Activated T-cell treated with anti-CD3 and anti-CD28 coated beads for 1 hour (primary cell): ENCODE measurements around the gene PLEKHG5.
A peak's percentile ranks its signal among the peaks of the same experiment; 100 is the strongest.

Source experiments
- DNase-seq: peaks from one replicate; pipeline ENCODE4 v3.0.0-alpha.2; 2020; ENCODE audit warnings: low read depth

Gene PLEKHG5

DNA sequence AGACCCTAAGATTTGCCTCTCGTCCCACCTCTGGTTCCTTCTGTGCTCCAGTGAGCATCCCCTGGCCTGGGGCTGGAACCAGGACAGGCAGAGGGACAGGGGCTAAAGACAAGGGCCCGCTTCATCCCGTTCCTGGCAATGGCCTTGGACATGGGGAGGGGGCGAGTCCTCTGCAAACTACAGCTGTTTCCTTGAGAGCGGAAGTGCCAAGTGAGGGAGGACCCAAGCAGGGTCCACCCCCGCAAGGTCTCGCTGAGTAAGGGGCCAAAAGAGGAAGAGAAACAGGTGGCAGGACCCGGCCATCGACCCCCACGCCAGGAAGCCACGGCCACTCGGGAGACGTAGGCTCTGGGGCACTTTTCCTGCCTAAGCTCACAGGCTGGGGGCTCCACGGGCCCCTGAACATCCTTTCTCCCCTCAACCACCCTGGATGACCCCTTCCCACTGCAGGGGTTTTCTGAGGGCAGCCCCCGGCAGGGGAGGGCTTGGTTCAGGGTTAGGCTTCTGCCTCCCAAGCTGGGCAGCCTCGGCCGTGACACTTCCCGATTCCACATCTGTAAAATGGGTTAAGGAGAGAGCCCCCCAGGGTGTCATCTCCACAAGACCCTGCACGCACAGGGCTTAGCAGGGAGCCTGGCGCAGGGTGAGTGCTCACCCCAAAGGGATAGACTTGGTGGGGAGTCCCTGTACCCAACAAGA, 17.9 kb upstream of the PLEKHG5 start:
- DNase-seq, result no peak

DNA sequence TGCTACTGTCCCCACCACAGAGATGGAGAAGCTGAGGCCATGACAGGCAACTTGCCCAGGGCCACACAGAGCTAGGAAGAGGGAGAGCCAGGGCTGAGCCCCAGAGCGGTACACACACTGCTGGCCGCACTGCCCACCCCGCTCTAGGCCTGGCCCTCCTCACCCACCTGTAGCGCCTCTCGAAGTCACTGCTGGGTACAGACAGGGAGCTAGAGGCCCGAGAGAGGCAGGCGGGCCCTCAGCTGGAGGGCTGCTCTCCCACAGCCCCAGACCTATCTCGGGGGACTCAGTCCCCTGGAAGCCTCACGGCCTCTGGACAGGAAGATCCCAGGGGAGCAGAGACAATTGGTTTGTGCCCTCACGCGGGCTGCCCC, 17.3 kb upstream of the PLEKHG5 start:
- no peak for DNase-seq

DNA sequence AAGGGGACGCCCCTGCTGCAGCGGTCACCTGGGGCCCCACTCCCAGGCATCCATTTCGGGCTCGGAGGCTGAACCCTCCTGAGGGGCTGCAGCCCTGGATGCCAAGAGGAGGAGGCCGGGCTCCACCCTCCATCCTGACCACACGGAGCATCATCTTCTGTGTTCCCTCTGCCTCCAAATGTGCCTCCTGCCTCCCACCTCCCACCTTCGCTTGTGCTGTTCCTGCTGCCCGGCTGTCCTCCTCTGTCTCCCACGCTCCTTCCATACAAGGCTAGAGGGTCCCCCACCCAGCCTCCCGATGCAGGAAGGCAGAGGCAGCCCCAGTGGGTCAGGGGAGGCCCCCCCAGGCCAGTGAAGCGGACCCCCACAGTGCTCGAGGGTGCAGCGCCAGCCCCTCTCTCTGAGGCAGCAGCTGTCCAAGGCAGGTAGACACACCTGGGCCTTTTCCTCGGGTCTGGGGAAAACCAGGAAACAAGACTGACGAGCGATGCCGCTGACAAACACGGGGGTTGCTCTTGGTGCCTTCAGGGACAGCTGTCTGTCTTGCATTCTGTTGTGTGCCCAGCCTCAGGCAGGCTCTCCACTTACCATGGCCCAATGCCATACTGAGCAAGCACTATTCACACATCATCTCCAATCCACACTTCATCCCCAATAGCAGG, 16.8 kb upstream of the PLEKHG5 start:
- no peak for DNase-seq

DNA sequence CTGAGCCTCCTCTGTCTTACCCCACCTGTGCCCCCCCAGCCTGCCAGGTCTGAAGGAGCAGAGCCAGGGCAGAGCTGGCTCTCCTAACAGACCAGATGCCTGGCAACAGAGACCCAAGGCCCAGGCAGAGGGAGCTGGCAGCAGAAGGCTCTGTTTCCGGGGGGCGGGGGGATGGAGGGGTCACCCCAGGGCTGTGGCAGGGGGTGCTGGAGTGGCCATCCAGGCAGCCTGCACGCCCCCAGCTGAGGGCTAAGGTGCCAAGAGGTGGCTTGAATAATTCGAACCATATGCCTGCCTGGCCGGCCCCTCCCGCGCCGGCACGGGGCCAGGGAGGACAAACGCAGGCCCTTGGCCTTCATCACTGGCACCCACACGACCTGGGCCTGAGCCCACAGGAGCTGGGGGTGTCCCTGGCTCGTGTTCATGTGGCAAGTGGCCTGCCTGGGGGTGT, 16.0 kb upstream of the PLEKHG5 start:
- DNase-seq, result no peak

DNA sequence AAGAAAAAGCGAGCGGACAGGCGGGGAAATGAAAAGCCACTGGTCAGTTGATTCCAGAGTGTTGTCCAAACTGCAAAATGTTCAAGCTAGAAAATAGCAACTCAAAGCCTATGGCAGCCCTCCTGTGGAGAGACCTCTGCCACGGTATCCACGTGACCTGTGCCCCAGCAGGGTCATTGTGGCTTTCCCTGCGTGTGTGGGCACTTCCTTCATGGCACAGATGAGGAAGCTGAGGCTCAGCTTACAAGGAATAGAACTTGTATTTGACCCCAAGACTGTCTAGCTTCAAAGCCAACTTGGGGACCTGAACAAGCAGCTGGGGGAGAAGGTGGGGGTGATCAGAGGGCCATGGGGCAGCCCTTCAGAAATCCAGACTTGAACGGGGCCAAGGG, 15.6 kb upstream of the PLEKHG5 start:
- DNase-seq, result no peak

DNA sequence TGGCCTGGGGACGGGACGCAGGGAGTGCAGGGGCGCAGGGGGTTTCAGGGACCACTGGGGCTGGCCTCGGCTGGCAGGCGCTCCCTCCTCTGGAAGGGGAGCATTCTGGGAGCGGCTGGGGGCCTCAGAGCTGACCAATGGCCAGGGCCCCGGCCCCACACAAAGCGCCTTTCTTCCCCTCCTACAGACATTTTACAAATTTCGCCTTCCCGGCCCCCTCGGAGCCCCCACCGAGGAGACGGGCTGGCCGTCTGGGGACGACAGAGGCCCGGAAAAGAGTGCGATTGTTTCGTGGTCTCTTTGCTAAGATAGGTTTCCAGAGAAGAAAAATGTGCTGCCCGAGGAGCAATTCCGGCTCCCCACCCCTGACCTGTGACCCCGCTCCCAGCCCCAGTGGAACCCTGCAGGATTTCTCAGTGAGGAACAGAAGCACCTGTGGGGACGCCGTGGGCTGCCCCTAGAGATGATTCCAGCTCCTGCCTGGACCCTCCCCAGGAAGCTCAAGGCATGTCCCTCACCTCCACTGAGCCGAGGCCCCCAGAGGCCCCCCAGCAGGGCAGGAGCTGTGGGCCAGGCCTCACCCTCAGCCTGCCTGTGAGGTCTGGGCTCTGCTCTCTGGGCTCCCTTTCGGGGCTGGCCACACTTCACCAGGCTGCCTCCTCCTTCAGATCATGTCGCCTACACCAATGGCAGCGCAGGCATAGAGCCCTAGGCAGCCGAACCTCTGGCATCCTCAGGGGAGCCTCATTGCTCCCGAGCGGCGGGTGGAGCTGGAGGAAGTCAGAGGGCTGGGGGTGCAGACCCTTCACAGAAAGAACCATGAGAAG, 15.0 kb upstream of the PLEKHG5 start:
- DNase-seq, result no peak

DNA sequence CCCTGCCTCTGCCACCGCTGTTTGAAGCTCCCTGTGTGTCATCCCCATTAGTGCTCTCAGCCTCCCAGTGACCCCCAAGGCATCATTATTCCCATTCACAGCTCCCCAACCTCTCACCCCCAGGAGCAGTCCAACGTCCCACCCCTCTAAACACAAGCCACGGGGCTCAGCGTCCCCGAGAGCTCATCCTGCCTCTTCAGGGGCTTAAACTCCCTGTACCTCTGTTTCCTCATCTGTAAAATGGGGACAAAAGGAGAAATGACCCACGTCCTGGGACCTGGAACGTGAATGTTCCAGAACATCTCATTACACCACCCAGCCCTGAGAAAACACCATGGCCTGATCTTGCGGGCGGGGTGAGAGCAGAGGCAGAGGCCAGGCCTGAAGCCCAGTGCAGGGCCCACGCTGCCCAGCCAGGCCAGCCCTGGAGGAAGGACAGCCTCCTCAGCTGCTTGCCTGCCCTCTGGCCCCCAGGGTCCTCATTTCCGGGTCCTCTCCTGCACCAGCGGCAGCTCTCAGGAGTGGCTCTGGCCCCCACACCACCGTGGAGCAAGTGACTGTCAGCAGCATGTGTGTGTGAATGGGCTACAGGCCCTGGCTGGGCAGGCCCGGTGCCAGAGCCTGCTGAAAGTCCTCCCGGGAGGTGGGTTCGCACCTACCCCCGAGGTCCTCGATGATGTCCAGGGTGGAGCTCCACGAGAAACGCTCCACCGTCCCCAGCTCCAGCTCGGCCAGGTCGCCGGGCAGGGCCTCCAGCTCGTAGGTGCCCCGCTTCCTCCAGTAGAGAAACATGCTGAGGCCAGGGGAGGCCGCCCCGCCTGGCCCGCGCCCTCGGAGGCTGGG, 14.1 kb upstream of the PLEKHG5 start:
- DNase-seq, result no peak

DNA sequence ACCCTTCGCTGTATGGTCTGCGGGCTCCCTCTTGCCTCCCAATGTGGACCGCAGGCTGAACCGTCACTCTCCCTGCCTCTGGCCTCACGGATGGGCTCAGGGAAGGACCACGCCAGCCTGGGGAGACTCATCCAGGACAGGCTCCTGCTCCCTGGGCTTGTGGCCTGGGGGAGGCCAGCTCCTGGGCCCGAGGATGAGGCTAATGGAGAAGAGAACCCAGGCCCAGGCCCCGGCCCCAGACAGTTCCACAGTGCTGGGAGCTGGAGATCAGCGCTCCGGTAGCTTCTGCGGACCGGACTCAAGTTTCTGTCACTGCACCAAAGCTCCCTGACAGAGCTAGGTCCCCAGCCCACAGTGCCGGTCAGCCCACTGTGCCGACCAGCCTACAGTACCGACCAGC, 13.4 kb upstream of the PLEKHG5 start:
- no peak for DNase-seq

DNA sequence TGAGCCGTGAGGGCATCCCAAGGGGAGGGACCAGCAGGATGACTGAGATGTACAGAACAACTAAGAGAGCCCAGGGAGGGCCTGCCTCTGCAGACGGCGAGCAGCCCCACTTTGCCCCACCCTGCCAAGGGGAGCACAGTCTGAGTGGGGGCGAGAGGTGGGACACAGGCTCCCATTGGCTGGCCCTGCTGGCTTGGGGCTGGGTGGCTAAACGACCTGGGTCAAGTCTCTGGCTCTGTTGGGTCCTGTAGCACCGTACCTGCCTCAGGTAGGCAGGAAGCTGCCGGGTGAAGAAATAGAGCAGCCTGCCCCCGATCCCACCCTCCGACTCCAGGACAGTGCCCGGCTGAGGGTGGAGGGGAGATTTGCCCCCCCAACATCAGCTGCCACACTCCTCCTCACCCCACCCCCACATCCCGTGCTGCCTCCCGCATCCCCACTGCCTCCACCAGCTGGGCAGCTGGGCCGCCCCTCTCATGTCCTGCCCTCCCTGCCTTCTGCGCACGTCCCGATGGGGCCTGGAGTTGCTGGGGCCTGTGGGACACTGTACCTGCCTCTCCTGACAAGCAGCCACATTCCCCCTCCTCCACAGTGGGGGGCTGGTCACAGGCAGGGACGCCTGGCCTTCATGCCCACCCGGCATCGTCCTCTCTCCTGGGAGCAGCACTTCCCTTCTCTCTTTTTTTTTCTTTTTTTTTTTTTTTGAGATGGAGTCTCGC, 12.6 kb upstream of the PLEKHG5 start:
- DNase-seq, result no peak

DNA sequence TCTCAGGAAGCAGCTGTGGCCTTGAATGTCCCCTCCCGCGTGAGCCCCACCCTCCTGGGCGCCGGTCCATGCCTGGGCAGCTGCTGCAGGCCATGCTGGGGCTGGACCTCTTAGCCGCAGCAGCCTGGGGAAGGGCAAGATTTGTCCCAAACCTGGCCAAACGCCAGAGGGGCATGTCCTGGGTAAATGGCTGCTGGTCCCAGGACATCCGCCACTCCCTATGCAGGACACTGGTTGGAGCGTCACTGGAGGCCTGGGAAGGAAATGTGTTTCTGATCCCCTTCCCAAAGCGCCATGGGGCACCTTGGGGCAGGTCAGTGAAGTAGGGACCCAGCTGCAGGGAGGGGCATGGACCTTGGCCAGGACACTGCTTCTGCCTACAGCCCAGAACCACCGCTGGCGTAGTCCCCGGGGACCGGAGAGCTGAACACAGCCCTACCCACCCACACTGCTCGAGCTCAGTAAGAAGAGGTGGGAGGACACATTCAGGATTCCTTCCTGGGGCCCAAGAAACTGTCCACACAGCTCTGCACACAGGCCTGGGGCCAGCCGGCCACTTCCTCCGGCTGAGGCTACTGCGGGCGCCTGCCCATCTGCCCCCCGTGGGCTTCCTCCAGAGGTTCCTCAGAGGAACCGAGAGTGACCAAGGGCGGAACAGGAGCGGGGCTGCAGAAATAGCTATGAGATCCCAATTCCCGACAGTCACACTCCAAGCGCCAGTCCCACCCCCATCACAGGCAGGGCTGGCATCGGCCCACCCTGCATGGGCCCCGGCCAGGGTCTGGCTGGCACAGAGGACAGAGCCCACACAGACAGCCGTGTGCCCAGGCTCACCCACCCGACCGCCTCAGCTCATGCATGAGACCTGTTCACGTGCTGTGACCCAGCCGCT, 10.8 kb upstream of the PLEKHG5 start:
- no peak for DNase-seq

DNA sequence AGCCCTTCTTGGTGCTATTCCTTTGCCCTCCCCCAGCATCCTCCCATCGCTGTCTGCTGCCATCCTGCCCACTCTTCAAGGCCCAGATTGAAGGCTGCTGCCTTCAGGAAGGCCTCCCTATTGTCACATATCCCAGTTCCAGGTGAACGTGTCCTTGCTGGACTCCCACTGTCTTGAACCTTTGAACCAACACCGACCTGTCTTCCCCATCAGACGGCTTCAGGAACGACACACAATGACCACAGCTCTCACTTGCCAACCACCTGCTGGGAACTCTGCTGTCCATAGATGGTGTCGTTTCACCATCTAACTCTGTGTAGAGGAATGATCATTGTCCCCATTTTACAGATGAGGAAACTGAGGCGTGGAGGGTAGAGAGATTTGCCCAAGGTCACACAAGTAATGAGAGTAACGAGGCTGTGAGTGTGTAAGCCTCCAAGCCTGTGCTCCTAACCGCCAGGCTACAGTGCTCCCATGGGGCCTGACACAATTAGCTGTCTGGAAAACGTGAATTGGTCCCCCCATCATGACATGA, 9.9 kb upstream of the PLEKHG5 start:
- DNase-seq, result no peak

DNA sequence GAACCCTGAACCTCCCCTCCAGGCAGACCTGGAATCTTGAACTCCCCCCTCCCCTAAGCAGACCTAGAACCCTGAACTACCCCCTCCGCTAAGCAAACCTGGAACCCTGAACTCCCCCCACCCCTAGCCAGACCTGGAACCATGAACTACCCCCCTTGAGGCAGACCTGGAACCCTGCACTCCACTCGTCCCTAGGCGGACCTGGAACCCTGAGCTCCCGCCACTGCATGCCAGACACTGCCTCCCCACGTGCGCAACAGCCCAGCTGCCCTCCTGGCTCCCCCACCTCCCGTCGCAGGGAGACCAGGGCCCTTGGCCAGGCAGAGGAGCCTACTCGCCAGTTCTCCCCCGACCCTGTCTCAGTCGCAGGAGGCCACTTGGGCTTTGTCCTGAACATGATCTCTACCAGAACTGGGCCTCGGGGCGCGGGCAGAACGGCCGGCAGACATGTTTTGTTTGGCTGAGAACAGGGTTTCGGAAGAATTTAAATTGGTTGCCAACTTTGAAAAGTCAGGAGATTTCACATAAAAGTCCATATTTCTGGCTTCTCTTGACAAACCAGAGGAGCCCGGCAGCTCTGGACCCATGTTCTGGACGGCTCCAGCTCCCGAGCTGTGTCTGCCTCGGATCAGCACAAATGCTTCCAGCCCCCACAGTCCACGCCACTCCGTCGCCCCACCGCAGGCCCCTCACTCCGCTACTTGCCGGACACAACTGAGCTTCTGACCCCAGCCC, 9.2 kb upstream of the PLEKHG5 start:
- DNase-seq, result no peak

DNA sequence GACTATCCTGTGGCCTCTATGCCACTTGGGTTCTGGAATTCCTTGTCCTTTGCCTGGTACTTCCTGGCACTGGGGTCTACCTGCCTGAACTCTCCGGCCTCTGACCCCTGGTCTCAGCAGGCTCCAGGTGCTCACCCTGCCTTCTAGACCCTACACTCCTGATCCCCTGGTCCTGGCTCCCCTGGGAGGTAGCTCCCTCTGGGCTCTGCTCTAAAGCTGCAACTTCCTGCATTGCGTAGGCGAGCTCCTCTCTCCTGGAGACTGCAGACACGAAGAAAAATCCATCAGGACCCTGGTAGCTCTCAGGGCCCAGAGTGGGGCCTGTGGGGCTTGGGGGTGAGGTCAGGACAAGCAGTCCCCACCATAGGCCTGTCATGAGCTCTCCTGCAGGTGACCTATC, 7.8 kb upstream of the PLEKHG5 start:
- DNase-seq, result no peak

DNA sequence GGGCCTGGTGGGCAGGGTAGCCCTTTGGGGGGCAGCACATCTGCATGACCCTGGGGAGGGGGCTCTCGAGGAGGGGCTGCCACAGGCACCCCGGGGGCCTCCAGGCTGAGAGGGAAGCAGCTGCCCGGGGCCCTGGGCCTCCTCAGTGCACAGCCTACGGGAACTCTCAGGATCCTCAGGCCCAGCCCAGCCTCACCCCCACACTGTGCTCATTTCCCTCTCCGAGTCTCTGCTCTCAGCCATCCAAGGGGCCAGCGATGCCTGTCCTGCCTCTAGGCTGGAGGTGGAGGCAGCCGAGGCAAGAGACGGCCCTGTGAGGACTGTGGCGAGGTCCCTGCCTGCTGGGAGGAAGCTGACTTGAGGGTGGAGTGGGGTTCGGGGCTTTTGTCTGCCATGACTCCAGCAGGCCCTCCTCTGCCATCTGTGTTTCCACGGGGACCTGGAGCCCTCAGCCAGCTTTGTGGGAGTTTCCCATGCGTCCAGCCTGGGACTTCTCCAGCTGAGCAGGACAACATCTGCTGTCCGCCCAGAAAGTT, 7.2 kb upstream of the PLEKHG5 start:
- no peak for DNase-seq

DNA sequence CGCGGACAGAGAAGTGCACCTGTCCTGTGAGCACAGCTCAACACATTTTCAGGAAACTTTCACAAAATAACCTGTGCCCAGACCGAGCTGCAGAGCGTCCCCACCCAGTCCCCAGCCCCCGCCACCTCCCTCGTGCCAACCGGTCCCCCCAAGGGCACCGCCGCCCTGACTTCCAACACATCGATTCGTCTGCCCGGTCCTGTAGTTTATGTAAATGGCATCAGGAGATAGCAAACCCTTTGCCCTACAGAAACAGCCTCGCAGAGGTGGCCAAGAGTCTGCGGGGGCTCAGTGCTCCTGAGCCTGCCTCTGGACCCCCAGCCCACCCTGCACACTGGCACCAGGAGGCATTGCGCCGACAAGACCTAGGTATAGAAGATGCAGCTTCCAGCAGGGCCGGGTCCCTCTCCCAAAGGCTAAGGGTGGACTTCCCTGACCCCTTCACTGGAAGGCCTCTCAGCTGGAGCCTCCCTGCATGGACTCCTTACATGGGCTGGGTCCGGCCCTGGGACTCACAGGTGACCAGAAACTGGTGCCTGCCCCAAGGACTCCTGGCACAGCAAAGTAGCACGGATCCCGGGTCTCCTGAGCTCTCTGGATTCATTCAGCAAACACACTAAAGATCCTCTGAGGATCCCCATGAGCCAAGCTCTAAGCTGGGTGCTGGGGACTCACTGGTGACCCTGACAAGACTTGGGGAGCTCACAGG, 6.6 kb upstream of the PLEKHG5 start:
- DNase-seq, result no peak

DNA sequence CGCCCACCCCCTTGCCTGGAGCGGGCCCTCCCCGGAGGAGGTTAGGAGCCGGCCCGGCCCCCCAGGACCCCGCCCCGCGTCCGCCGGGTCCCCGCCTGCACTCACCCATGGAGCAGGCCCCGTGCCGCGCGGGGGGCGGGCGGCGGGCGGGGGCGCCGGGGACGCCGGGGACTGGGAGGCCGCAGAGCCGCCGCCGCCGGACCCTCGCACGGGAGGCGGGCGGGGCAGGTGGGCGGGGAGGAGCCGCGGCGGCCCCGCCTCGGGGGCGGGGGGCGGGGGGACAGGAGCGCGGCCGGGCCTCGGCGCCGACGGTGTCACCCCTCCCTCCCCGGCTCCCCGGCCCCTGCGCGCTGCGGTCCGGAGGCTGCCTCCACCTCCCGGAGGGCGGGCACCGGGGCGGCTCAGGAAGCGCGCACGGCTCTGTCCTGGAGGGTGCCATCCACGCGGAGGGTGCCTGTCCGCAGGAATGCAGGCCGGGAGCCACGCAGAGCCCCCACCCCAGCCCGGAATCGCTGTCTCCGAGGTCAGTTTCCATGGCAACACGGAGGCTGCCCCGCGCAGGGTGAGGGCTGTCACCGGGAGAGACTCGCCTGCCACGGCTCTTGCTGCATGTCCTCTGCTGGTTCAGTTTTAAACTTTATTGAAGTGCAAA, 5.9 kb upstream of the PLEKHG5 start:
- peak; percentile 37 for DNase-seq

DNA sequence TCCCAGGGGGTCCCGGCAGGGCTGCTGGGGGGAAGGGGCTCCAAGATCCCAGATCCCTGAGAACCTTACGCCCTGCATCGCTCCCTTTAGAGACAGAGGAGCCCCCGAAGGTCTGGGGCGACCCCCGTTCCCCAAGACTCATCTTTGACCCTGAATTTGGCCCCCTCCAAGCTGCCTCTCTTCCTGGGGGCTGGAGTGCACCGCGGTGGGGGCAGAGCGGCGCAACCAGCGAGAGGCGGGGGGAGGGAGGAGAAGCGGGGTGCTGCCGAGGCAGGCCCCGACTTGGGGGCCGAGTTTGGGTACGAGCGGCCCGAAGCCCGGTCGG, 5.4 kb upstream of the PLEKHG5 start:
- no peak for DNase-seq

DNA sequence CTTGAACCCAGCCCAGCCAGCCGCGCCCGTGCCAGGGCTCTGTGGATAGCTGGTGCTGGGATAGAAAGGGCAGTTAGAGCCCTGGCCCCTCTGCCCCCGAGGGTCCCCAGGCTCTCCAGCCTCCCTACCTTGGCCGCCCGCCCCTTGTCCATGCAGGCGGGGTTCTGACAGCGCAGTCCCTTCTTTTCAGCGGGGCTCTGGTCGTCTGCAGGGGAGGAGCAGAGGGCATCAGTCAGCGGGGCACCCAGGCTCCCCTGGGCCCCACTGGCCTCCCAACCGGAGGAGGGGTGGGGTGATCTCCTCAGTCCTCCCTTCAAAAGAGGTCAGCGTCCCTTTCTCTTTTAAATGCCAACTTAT, 4.9 kb upstream of the PLEKHG5 start:
- DNase-seq, result no peak
